HG02610 (cell line): Measurements from ENCODE around the gene ASB4.
A peak's percentile ranks its signal among the peaks of the same experiment; 100 is the strongest.
"Not testable (repeated sequence)": the region's sequence is repeated elsewhere in the genome, so short reads cannot be mapped to it uniquely, and the experiment has no call there.

Experiments used
- ATAC-seq: cut with Tn5 transposase; IDR thresholded peaks from one replicate; pipeline ENCODE4 v1.9.1; 2021; ENCODE audit warnings: mild to moderate bottlenecking, moderate library complexity; ENCODE audit not compliant: unreplicated experiment

ASB4 gene

DNA sequence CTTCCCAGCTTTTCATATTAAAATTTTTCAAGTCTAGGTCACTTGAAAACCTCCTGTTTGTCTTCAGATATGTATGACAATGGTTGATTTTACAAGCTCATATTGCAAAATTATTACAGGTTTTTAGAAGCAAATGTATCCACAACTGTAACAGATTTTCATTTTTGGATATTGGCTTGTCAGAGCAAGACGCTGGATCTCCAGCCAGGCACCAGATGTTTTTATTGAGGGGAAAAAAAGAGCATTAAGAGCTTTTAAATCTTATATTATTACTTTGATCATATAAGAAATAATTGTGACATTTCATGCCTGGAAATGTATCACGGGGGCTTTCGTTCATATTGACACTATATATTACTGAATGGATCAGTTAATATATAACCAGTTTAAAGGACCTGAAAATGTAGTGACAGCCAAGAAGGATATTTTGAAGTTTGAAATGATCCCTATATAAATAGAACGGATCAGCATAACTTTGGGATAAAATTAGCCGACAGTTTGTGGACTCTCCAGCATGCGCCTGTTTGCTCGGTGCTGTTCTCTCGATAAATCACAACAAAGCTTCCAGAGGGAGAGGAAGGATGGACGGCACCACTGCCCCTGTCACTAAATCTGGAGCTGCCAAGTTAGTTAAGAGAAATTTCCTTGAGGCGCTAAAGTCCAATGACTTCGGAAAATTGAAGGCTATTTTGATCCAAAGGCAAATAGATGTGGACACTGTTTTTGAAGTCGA is at the start of gene ASB4:
TSS of gene ASB4 (plus strand) at position 553 of the 733 bp plus-strand sequence. CDS start at position 582, 29 bp downstream.
- ATAC-seq = no peak

GRCh38 chr7:95436407-95436806 is 49.3 kb upstream of the ASB4 start:
- no peak for ATAC-seq

DNA sequence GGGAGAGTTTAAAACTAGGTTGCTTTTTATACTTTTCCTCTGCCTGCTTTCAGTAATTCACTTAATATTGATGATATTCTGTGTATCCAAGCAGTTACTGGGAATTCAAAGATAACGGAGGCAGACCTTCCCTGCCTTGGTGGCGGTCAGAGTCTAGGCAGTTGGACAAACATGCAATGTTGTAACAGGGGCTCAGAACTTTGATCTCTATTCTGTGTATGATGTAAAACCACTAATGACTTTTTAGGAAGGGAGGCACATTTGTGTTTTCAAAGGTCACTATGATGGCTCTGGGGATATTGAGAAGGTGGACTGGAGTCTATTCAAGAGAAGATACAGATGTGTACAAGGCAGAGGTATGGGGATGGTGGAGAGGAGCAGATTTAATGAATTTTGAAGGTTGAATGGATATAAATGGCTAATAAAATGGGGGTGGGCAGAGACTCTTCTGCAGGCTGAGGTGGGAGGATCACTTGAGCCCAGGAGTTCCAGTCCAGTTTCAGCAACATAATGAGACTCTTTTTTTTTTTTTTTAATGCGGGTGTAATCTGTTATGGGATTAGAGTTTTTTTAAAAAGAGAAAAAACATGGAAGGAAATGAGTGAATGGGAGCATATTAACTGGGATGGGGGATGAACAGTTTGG is 45.2 kb upstream of the ASB4 start:
- ATAC-seq = no peak

DNA sequence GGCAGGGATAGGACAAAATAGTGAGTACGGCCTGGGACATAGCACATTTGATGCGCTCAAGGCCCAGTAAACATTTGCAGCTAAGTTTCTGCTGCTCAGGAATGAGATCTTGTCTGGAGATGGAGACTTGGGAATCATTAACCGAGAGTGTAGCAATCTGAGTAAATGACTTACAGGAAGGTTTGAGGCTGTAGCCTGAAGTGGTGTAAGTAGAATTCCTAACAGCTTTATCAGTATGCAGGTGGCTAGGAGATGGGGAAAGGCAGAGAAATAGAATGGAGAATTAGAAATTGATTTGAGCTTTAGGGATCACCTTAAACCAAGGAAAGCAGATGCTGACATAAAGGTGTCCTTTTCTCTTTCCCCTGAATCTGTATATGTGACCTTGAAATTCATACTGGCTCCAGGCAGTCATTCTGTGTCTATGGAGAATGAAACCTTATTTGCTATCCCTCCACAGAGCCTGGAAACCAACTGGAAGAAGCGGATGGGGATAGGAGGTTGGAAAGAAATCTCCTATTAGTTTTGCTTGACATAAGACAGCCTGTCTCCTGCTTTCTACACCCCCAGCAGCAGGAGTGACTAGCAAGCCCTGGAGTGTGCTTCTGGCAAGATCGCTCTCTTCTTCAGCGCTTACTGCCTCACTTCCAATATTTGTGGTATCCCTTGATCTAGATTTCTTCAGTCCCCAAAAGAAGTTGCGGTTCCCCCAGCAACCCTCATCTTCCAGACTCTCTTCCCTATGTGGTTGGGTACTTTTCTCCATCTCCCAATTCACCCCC is 44.5 kb upstream of the ASB4 start:
- ATAC-seq = no peak

- ATAC-seq = no peak
Observed at GRCh38 chr7:95444796-95445195, 40.9 kb upstream of the ASB4 start.

- no peak for ATAC-seq
Observed at GRCh38 chr7:95446618-95447017, 39.1 kb upstream of the ASB4 start.

DNA sequence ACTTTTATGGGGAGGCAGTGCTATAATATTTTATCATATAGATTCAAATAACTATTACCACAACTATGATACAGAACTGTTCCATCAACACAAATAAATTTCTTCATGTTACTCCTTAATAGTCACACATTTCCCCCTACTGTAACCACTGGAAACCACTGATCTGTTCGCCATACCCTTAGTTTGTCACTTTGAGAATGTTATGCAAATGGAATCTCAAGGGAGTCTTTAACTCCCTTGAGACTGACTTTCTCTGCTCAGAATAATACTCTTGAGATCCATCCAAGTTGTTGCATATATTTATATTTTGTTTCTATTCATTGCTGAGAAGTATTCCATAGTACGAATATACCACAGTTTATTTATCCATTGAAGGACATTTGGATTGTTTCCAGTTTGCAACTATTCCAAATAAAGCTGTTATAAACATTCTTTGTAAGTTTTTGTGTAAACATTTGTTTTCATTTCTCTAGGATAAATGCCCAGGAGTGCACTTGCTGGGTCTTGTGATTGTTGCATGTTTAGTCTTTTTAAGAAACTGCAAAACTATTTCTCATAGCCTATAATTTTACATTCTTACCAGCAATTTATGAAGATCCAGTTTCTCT is 31.2 kb upstream of the ASB4 start:
- ATAC-seq = peak; percentile 45

DNA sequence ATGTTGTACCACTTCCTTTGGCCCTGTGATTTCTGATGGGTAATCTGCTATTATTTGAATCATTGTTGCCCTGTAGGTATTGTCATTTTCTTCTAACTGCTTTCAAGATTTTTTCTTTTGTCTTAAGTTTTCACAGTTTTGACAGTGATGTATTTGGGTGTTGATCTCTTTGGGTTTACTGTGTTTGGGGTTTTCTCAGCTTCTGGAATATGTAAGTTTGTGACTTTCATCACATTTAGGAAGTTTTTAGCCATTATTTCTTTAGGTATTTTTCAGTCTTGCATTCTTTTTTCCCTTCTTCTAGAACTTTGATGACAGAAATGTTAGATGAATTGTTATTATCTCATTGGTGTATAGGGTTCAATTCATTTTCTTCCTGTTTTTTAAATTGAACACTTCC is 27.8 kb upstream of the ASB4 start:
- no peak for ATAC-seq

- not testable (repeated sequence) for ATAC-seq
Observed at GRCh38 chr7:95460653-95461052, 25.1 kb upstream of the ASB4 start.

DNA sequence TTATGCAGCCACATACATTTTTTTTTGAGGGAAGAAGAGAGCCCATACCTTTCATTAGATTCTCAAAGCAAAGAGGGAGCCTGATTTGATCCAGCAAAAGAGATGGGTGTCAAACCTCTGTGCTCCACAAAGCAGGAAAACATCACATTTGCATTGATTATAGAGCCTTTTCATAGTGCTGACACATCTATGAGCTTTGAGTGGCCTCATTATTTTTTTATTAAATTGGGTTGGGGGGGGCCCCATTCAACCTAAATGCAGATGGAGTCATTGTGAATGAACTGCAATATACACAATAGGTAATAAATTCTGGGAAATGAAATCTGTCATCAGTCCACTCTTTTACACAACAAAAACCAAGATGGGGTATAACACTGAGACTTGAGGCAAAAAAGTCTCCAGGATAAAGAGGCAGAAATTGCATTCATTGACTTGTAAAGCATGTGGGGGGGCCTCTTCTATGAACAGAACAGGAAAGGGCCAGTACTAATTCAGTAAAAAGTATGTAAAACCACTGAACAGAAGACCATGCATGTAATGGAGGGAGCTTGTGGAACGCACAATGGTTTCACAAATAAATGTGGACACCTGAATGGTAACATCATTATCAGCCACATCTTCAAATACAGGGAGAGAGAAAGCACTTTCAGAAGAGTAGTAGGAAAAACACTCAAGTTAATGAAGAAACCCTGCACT is 17.7 kb upstream of the ASB4 start:
- no peak for ATAC-seq

- no peak for ATAC-seq
Observed at GRCh38 chr7:95469187-95469586, 16.6 kb upstream of the ASB4 start.

DNA sequence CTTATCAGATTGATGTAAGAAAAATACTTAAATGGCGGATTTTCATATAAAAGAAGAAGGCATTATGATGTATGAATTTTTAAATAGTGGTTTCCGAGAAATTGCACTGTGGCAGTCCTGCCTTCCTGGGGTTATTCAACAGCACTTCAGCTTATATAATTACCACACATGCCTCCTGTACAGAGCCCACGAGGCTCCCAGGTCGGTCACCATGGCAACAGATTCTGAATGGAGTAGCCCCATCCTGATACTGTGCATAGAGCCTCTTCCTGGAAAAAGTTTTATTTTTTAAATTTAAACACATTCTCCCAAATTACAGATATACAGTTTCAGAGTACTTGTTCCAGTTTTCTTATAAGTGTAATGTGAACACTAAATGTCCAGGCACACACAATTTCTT is 15.9 kb upstream of the ASB4 start:
- no peak for ATAC-seq

- ATAC-seq = peak; percentile 97
Observed at GRCh38 chr7:95470452-95470851, 15.3 kb upstream of the ASB4 start.

- no peak for ATAC-seq
Observed at GRCh38 chr7:95471071-95471470, 14.7 kb upstream of the ASB4 start.

- no peak for ATAC-seq
Observed at GRCh38 chr7:95472581-95473161, 13.1 kb upstream of the ASB4 start.

DNA sequence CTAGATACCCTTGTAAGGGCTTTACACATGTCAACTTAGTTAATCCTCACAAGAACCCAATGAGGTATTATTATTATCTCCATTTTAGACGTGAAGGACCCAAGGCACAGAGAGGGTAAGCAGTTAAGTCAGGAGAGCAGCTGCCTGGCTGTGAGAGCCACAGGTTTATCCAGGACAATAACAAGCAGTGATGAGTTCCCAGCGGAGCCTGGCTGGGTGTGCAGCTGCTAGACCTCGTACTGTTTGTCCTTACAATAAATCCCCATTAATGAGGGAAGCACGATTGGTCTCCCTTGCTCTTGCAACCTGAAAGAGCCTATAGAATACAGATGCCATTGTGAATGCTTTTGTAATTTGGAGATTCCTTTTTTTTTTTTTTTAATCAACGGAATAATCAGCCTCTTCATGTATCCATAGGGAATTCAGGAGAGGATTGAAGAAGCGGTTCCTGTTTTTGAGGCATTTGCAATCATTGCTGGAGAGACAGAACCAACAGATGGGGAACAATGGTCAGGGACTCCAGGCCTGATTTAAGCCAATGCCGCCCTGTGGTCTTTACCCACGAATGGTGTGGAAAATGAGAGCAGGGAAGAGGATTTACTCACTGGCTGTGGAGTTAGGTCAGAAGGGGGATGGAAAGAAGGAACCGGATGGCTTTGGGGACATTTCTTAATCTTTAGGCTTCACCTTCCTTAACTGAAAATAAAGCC is 12.3 kb upstream of the ASB4 start:
- ATAC-seq = no peak

- no peak for ATAC-seq
Observed at GRCh38 chr7:95476072-95476847, 9.5 kb upstream of the ASB4 start.

DNA sequence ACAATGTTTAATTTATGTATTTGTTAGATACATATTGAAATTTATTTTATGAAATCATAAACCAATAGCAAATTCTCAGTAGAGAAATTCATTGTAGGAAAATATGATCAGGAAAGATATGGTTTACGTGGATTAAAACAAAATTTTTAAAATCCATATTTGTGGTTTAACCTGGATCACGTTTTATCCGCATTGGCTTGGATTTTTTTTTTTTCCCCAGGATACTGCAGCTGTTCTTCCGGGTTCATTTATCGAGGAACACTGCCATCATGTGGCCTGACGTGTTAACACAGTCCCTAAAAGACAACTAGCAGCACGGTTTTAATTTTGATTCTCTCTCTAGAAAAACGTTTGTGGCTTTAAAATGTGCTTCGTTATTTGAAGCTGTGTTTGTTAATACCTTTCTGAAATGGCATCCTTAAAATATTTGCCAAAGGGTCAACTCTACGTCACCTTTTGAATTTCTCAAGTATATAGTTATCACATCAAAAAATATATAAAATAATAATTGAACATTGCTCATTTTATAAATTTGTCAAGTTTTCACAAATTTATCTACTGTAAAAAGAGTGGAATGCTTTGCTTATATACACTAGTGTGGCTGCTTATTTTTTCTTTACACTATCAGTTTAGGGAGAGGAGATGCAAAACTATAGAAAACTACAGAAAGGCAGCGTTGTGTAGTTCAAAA is 8.7 kb upstream of the ASB4 start:
- ATAC-seq = peak; percentile 55
